CD4-positive, alpha-beta T cell treated with Interleukin-2 at 100 ng/mL for 4 hours (primary cell): ENCODE results near the gene LRCH2.
"Not testable (repeated sequence)": the region's sequence is repeated elsewhere in the genome, so short reads cannot be mapped to it uniquely, and the experiment has no call there.

Source experiments
- DNase-seq: peaks from one replicate; pipeline ENCODE4 v3.0.0-alpha.2; 2020; ENCODE audit warnings: low spot score

The LRCH2 gene

DNA sequence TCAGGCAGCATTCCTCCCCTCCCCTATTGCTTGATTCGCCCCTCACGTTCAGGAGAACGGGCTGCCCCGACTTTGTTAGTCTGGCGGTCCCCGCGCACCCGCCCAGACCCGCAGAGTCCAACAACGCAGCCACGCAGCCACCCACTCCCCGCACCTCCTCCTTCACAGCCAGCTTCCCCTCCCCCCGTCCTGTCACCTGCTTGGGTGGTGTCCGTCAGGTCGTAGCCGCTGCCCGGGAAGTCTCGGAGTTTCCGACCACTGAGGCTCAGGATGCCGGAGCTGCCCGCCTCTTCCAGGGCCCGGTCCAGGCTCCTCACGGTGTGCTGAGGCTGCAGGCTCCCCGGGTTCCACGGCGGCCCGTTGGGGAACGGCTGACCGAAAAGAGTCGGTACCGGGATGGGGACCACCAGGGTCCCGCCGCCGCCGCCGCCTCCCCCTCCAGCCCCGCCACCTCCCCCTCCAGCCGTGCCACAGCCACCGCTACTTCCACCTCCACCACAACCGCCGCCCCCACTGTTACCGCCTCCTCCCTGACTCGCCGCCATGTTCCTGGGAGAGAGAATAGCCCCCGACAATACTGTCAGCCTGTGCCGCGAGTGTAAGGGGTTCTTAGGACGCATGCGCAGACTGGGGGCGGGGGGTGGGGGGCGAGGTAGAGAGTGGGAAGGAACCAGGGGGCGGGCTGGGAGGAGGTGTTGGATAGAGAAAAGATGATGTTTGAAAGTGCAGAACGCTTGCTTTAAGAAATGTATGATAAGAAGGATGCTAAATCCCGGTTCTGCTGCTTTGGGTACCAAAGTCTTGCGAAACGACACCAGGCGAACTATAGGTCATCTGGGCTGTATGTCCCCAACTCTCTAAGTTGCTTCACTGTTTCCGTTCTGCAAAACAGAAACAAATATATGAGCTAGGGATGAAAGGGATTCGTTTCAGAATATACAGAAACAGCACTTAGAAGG lies at the start of gene LRCH2:
LRCH2 (minus strand) TSS at position 600 of the 959 bp plus-strand sequence; CDS start at position 545, 55 bp downstream.
- DNase-seq = no peak

DNA sequence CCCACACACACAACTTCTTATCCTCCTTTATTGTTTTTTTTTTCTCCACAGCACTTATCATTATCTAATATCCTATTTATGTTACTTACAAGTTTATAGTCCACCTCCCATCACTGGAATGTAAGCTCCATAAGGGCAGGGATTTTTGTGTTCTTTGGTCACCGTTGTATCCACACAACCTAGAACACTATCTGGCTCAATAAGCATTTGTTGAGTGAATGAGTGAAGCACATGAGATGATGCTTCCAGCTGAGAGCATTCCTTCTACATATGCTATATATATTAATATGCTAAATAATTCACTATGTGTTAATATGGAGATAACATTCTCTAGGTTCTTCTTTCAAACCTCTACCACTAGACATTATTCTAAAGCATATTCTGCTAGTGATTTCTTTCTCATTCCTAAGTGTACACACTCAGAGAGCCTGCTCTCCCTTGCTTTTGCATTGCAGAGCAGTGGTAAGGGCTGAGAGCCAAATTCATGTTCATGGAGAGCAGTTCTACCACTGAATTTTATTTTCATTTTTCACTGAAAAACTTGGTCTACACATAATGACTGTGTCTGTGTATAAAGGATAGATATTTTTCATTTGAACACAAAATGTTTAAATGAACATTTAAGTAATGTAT lies 35.3 kb upstream of the LRCH2 start:
- no peak for DNase-seq

DNA sequence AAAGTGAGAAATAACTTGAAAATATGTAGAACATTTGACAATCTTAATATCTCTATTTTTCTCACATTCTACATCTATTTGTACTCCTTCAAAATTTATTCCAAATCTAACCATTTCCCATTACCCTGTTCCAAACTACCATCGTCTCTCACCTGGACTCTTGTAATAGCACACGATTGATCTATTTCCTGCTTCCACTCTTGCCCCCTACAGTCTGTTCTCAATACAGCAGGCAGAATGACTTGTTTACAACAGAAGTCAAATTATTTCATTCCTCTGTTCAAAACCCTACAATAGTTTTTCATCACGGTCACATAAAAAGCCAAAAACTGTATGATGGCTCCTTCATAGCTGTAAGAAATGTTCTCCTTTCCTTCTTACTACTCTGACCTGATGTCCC lies 34.5 kb upstream of the LRCH2 start:
- no peak for DNase-seq

DNA sequence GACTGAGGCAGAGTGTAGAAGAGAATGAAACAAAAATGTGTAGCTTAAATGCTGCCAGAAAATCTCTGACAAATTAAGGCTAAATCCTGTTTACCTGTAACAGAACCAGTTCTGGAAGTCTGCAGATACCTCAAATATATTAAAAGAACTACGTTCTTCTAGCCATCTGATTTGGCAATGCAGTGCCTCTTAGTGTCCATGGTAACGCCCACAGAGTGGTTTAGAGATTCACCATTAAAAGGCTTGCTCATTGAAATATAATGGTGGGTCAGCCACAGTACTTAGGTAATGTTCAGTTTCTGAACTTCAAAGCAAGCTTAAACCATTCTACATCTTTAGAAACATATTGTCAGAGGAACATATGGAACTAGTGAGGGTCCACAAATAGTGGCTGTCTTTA lies 32.4 kb upstream of the LRCH2 start:
- no peak for DNase-seq

GRCh38 chrX:115264009-115264408 lies 30.1 kb upstream of the LRCH2 start:
- DNase-seq = no peak

DNA sequence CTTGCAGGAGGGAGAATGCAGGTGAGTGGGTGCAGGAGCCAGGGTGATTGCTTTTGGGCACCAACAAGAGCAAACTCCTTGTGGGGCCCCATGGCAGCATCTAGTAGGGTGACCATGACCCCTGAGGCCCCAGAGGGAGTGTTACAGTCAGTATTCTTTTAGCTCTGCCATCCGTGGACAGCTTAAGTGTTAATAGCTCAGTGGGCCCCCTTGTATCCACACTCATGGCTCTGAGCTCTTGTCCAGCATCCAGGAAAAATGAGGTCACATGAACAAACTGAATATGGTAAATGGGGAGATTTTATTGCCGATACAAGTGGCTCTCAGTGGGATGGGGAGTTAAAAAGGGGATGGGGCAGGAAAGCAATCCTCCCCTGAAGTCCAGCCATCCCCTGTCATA lies 27.3 kb upstream of the LRCH2 start:
- DNase-seq = no peak

- DNase-seq = no peak
These were observed 26.4 kb upstream of the LRCH2 start for GRCh38 chrX:115260330-115260729.

DNA sequence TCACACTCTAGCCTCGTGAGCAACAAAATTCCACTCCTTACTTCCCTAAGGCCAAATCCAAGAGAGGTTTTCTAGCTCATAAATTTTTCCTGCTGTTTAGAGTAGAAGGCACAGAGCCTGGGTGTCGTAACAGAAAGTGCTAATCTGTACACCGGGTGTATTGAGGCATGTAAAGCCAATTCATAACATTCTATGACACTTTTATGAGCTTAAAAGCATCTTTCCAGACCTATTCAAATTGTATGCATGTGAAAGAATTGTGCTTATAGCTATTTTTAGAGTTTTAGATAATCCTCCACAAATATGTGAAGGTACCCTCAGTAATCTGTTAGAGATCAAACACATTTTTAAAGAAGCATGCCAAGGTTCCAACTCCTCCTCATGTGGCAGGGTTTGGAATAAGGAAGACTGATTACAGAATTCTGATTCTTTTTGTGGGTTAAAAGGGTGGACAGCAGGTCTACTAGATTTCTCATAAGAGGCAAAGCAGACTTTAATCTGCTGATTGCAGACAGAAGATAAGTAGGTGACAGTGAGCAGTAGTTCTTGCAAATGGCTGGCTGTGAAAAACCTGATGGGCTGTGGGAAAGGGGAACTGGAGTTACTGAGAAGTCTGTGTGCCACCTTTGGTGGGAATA lies 25.5 kb upstream of the LRCH2 start:
- DNase-seq = no peak

DNA sequence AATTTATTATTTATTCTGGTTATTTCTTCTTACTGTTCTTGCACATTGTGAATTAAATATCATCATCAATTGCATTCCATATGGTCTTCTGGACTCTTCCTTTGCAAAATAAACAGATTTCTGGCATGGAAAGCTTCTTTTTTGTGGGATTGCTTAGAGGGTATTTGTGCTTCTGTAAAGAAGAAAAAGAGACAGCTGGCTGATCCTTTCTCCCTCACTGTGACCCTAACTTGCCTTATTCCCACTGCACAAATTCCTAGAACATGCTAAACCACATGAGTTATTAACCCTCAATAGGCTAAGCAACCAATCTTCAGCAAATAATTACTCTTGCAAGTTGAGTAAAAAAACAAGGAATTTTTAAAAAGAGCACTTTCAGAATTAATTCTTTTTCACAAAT lies 23.8 kb upstream of the LRCH2 start:
- no peak for DNase-seq

GRCh38 chrX:115255003-115255402 lies 21.1 kb upstream of the LRCH2 start:
- DNase-seq = no peak

DNA sequence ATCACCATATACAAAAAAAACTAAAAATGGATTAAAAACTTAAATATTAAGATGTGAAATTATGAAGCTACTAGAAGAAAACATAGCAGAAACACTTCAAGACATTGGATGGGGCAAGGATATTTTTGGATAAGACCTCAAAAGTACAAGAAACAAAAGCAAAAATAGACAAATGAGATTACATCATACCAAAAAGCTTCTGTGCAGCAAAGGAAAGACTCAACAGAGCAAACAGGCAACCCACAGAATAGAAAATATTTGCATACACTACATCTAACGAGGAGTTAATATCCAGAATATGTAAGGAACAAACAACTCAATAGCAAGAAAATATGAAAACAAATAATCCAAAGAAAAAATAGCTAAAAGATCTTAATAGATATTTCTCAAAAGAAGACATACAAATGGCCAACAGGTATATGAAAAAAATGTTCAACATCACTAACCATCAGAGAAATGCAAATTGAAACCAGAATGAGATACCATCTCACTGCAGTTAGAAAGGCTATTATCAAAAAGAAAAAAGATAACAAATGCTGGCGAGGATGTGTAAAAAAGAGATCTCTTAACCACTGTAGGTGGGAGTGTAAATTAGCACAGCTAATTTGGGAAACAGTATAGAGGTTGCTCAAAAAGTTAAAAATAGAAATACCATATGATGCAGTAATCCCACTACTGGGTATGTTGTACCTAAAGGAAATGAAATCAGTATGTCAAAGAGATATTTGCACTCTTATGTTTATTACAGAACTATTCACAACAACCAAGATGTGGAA lies 17.8 kb upstream of the LRCH2 start:
- DNase-seq = no peak

DNA sequence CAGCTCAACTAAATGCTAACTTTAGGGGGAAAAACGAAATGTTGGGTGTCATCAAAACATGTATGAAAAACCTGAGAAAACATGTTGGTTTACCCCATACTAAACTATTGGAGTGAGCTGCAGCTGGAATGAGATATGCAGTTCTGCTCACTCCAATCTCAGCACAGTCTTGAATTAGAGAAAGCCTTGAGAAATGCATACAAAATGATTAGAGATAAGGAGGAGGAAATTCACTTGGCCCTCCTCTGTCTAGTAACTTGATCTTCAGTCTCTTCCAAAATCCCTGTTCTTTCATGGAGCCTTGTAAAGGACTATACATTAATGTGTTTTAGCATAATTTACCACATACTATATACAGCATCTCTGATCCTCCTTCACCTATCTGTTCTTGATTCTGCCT lies 3.2 kb upstream of the LRCH2 start:
- no peak for DNase-seq

GRCh38 chrX:115236560-115236959 lies 2.7 kb upstream of the LRCH2 start:
- DNase-seq = no peak

- no peak for DNase-seq
These were observed 565 bp upstream of the LRCH2 start for GRCh38 chrX:115234461-115234860.

GRCh38 chrX:115232933-115233496 lies 881 bp downstream of the LRCH2 start:
- DNase-seq = no peak

DNA sequence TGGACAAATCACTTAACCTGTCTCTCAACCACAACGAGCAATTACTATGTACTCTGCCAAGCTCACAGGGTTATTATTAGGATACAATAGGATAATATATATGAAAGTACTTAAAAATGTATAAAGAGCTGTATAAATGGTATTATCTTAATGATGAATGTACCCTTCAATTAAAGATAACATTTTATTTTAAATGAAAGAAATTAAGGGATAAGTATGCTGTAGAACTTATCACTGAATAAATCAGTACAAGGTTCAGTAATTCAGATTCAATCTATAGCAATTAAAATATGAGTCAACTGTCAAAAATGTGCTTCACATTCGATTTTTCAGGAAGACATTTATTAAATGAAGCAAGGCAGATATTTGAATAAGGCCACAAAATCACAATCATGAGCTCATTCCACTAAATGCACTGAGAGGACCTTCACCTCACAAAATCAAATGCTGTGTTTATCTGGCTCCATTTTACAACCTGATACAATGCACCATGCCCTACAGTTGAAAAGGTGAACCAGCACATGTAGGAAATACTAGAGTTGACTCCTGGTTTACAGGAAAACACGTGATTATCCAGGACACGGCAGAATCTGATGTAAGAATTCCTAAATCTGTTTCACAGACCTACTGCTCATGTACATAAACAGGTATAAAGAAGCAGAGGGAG lies 4.4 kb downstream of the LRCH2 start:
- DNase-seq = no peak

DNA sequence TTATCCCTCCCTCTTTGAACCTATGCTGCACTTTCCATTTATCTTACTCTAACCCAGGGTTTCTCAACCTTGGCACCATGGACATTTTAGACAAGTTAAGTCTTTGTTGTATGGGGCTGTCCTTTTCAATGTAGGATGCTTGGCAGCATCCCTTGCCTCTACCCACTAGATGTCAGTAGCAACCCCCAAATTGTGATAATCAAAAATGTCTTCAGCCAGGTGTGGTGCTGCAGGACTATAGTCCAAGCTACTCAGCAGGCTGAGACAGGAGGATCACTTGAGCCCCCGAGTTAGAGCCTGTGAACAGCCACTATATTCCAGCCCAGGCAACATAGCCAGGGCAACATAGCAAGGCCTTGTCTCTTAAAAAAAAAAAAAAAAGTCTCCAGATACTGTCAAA lies 7.0 kb downstream of the LRCH2 start:
- DNase-seq = no peak

DNA sequence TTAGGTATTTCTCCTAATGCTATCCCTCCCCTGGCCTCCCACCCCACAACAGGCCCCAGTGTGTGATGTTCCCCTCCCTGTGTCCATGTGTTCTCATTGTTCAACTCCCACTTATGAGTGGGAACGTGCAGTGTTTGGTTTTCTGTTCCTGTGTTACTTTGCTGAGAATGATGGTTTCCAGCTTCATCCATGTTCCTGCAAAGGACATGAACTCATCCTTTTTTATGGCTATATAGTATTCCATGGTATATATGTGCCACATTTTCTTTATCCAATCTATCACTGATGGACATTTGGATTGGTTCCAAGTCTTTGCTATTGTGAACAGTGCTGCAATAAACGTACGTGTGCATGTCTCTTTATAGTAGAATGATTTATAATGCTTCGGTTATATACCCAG lies 16.6 kb downstream of the LRCH2 start:
- not testable (repeated sequence) for DNase-seq

DNA sequence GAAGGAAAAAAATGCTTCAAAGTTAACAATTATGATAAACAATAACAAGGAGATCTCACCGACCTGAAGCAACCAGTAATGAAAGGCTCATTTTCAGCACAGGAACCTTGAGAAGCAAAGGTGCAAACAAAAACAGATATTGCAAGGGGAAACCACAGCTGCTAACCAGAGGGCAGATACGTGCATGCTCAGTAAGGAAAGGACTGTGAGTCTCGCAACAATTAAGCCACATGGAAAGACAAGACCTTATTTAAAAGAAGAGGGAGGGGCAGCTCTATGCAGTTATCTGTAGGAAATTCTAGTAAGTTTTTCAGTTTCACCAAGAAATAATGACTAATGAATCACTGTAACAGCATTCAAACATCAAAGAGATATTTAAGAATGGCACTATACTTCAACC lies 19.3 kb downstream of the LRCH2 start:
- DNase-seq = no peak

GRCh38 chrX:115214151-115214550 lies 19.7 kb downstream of the LRCH2 start:
- DNase-seq = no peak

DNA sequence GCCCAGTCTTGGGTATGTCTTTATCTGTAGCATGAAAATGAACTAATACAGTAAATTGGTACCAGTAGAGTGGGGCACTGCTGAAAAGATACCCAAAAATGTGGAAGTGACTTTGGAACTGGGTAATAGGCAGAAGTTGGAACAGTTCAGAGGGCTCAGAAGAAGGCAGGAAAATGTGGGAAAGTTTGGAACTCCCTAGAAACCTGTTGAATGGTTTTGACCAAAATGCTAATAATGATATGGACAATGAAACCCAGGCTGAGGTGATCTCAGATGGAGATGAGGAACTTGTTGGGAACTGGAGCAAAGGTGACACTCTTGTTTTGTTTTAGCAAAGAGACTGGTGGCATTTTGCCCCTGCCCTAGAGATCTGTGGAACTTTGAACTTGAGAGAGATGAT lies 24.3 kb downstream of the LRCH2 start:
- DNase-seq = not testable (repeated sequence)
